Measurements from ENCODE around the gene SMC1A. TPM values are rescaled to one million over a fixed set of nuclear protein-coding genes. Genes with fewer than 3 reads are reported as not detected.
A peak's percentile ranks its signal among the peaks of the same experiment; 100 is the strongest.

The SMC1A gene
- total RNA-seq, 6 donors from 2014 or later = 27.2 to 49.3 (median 42.5) TPM

DNA sequence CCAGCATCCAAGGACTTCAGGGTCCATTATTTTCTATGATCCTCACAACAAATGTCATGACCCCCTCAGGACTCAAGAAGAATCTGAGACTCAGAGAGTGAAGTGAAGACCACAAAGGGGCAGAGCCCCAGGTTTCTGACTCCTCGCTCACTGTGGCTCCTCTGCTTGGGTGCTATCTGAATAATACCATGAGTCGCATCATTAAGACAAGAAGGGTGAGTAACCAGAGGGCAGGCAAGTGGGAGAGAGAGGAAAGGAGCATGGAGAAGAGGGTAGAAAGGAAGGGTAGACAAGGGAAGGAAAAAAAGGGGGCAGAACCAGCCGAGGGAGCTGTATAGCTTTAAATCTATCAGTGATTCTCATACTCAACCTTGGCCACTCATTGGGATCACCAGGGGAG lies 27.2 kb upstream of the SMC1A start:
- Histone ChIP-seq H3K9me3 (no peaks in the 10 kb centered on the region), H3K27me3 (no peaks in the 10 kb centered on the region), H3K27ac (no peak overlapping the region), H3K36me3 (no peaks in the 10 kb centered on the region), H3K4me1 (no peaks in the 10 kb centered on the region), H3K4me3 (no peak overlapping the region)
- TF ChIP-seq POLR2A (IDR thresholded peaks at IDR 0.05) (no peak), EP300 (IDR thresholded peaks at IDR 0.05) (no peak), POLR2AphosphoS5 (IDR thresholded peaks at IDR 0.05) (no peak)
- TF ChIP-seq, protein P1, sequence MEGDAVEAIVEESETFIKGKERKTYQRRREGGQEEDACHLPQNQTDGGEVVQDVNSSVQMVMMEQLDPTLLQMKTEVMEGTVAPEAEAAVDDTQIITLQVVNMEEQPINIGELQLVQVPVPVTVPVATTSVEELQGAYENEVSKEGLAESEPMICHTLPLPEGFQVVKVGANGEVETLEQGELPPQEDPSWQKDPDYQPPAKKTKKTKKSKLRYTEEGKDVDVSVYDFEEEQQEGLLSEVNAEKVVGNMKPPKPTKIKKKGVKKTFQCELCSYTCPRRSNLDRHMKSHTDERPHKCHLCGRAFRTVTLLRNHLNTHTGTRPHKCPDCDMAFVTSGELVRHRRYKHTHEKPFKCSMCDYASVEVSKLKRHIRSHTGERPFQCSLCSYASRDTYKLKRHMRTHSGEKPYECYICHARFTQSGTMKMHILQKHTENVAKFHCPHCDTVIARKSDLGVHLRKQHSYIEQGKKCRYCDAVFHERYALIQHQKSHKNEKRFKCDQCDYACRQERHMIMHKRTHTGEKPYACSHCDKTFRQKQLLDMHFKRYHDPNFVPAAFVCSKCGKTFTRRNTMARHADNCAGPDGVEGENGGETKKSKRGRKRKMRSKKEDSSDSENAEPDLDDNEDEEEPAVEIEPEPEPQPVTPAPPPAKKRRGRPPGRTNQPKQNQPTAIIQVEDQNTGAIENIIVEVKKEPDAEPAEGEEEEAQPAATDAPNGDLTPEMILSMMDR (IDR thresholded peaks at IDR 0.05) = no peak
- no peak for DNase-seq
- WGBS, 2 donors = 83 to 93% methylated on average over 3 of the region's 3 CpGs
- no peak for ATAC-seq (ENCODE audit: low FRiP score in 2 of 2)

DNA sequence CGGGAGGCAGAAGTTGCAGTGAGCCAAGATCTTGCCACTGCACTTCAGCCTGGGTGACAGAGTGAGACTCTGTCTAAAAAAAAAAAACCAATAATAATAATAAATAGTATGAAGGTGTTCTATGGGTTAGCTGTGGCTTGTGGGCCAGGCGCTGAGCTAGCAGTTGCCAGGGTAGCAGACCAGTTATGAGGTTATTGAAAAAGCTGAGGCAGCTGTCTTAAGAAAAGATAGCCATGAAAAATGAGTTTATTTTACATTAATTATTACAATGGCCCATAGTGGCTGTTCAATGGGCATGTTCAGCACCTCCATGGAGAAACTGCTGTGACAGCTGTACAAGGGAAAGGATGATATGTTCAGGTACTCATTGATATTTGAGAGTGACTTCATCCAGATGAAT lies 25.0 kb upstream of the SMC1A start:
- Histone ChIP-seq H3K27ac (no peak overlapping the region), H3K27me3 (no peaks in the 10 kb centered on the region), H3K36me3 (no peaks in the 10 kb centered on the region), H3K4me3 (no peak overlapping the region), H3K9me3 (no peaks in the 10 kb centered on the region), H3K4me1 (no peaks in the 10 kb centered on the region)
- WGBS, 2 donors = 91 to 93% methylated on average over 2 of the region's 2 CpGs
- DNase-seq (no peak), ATAC-seq (ENCODE audit: low FRiP score in 2 of 2) (no peak)
- TF ChIP-seq, protein P1 (IDR thresholded peaks at IDR 0.05) = no peak
- TF ChIP-seq EP300 (IDR thresholded peaks at IDR 0.05) = no peak
- TF ChIP-seq POLR2A (IDR thresholded peaks at IDR 0.05) = no peak
- TF ChIP-seq POLR2AphosphoS5 (IDR thresholded peaks at IDR 0.05) = no peak

DNA sequence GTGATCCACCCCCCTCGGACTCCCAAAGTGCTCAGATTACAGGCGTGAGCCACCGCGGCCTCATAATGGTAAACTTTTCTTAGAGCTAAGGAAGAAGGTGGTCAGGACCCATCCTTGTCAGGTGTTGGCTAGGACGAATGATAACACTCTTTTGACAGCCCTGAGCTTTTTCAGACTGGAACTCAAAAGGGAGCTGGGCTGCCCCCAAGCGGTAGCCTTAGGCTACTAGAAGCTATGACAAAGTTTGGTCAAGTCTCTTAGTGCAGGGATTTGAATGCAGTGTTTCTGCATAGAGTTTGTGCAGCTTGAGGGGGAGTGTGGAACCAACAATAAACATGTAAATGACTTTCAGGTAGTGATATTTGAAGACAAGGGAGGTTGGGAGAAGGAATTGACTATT lies 23.5 kb upstream of the SMC1A start:
- H3K4me1 ChIP-seq = peaks cover 0 to 4% (median 2%) of the 10 kb centered on the region in 4 donors
- WGBS, 2 donors = 22 to 26% methylated on average over 6 of the region's 6 CpGs
- peak in 1 of 2 donors; percentile 44 for DNase-seq
- H3K4me3 ChIP-seq = no peak overlapping the region
- no peaks in the 10 kb centered on the region for H3K36me3 ChIP-seq
- no peaks in the 10 kb centered on the region for H3K9me3 ChIP-seq
- H3K27me3 ChIP-seq = peaks cover 0 to 6% (median 0%) of the 10 kb centered on the region in 4 donors
- no peak overlapping the region for H3K27ac ChIP-seq
- TF ChIP-seq EP300 (IDR thresholded peaks at IDR 0.05) (no peak), POLR2AphosphoS5 (IDR thresholded peaks at IDR 0.05) (no peak), POLR2A (IDR thresholded peaks at IDR 0.05) (no peak)
- TF ChIP-seq, protein P1 (IDR thresholded peaks at IDR 0.05) = peak; percentile 13 to 44 (median 40)
- no peak for ATAC-seq (ENCODE audit: low FRiP score in 2 of 2)

DNA sequence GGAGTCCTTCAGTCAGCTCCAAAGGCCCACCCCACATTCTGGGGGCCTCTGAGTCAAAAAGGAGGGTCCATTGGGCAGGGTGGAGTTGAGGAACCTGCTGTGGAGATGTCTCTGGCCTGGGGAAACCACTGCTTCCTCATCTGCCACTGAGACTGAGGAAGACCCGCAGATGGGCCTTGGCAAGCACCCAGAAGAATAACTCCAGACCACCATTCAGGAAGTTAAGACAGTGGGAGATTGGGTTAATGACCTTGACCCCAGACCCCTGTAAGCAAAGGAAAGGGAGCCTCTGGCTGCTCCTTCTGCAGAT lies 19.8 kb upstream of the SMC1A start:
- peak overlapping the region in 2 of 4 donors; percentile 71 to 87 for H3K27ac ChIP-seq
- no peaks in the 10 kb centered on the region for H3K36me3 ChIP-seq
- DNase-seq (peak in 1 of 2 donors; percentile 33), ATAC-seq (ENCODE audit: low FRiP score in 2 of 2) (no peak)
- no peak for TF ChIP-seq POLR2AphosphoS5 (IDR thresholded peaks at IDR 0.05)
- TF ChIP-seq, protein P1 (IDR thresholded peaks at IDR 0.05) = no peak
- TF ChIP-seq EP300 (IDR thresholded peaks at IDR 0.05) = no peak
- TF ChIP-seq POLR2A (IDR thresholded peaks at IDR 0.05) = no peak
- H3K27me3 ChIP-seq = peaks cover 0 to 6% (median 0%) of the 10 kb centered on the region in 4 donors
- peaks cover 0 to 15% (median 4%) of the 10 kb centered on the region in 4 donors for H3K4me1 ChIP-seq
- H3K4me3 ChIP-seq = peak overlapping the region in 3 of 4 donors; percentile 30 to 53 (median 45)
- 17% methylated on average over 1 of the region's 1 CpG; no CpG with 5 or more reads in 1 of the 2 donors for WGBS, 2 donors
- H3K9me3 ChIP-seq = no peaks in the 10 kb centered on the region
